Gastroesophageal sphincter (tissue), 4 donors: ENCODE data around the gene SERPINE2. TPM values are rescaled to one million over a fixed set of nuclear protein-coding genes. Genes with fewer than 3 reads are reported as not detected.

Source experiments
- ATAC-seq: fragments of 150-250 bp; one replicate; pipeline ENCODE4 v1.9.1; 2016; ENCODE audit warnings: mild to moderate bottlenecking, moderate library complexity
- H3K27ac ChIP-seq, 4 donors: fragments of 200-600 bp; sonication (generic) in 3 of 4; 1 replicate in 3 of 4; 2 replicates in 1 of 4; pipeline ENCODE4 v1.5.1; 2016 to 2019
- H3K27me3 ChIP-seq: fragments of 200-600 bp; sonication (generic); one replicate; pipeline ENCODE4 v1.5.1; 2019
- H3K36me3 ChIP-seq, 2 donors: fragments of 200-600 bp; sonication (generic); one replicate each; pipeline ENCODE4 v1.5.1; 2019; ENCODE audit warnings: control low read depth in 1 of 2
- H3K4me1 ChIP-seq, 3 donors: fragments of 200-600 bp; sonication (generic); 1 replicate in 2 of 3; 2 replicates in 1 of 3; pipeline ENCODE4 v1.5.1; 2016 to 2019; ENCODE audit warnings: control low read depth in 2 of 3
- H3K4me3 ChIP-seq, 2 donors: fragments of 200-600 bp; sonication (generic); one replicate each; pipeline ENCODE4 v1.5.1; 2019; ENCODE audit warnings: mild to moderate bottlenecking in 1 of 2, moderate library complexity in 1 of 2
- H3K9me3 ChIP-seq, 3 donors: fragments of 200-600 bp; sonication (generic); one replicate each; pipeline ENCODE4 v1.5.1; 2017 to 2019; ENCODE audit warnings: control low read depth in 2 of 3
- EP300 ChIP-seq: sonication (generic); formaldehyde crosslinking; IDR thresholded peaks from one replicate; pipeline ENCODE4 v1.6.1; 2017; ENCODE audit warnings: antibody characterized with exemption, mild to moderate bottlenecking
- POLR2A ChIP-seq, 2 donors: fragments of 450-650 bp; IDR thresholded peaks; one replicate each; pipeline ENCODE4 v1.6.1; 2017; ENCODE audit warnings: antibody characterized with exemption in 2 of 2, mild to moderate bottlenecking in 2 of 2, moderate library complexity in 1 of 2
- POLR2AphosphoS5 ChIP-seq: sonication (generic); formaldehyde crosslinking; IDR thresholded peaks from one replicate; pipeline ENCODE4 v1.6.1; 2017; ENCODE audit warnings: antibody characterized with exemption
- WGBS, 2 donors: methylation state at CpG; one replicate each; pipeline ENCODE4 v1.1.5; 2018; ENCODE audit warnings: low coverage in 1 of 2; 5-methylcytosine and 5-hydroxymethylcytosine counted together
- total RNA-seq, 4 donors: library from RNA; depleted of rRNA; stranded (reverse); fragments of >200 nt; gene quantifications; one replicate each; pipeline ENCODE4 v1.1.0, GENCODE V29; 2016
- TF ChIP-seq, protein P1 (sequence below), 4 experiments: fragments of 200-600 bp in 2 of 4; fragments of 450-650 bp in 2 of 4; sonication (generic) in 1 of 4; IDR thresholded peaks; one replicate each; pipeline ENCODE4 v1.5.1; 2017 to 2019; ENCODE audit warnings: antibody characterized with exemption in 4 of 4, mild to moderate bottlenecking in 2 of 4, moderate library complexity in 2 of 4

The SERPINE2 gene, protein sequence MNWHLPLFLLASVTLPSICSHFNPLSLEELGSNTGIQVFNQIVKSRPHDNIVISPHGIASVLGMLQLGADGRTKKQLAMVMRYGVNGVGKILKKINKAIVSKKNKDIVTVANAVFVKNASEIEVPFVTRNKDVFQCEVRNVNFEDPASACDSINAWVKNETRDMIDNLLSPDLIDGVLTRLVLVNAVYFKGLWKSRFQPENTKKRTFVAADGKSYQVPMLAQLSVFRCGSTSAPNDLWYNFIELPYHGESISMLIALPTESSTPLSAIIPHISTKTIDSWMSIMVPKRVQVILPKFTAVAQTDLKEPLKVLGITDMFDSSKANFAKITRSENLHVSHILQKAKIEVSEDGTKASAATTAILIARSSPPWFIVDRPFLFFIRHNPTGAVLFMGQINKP
- 100 to 1,000 TPM in 1 of 4 donors, 10 to 100 TPM in 3; 12.5 to 130 (median 48.6) TPM for total RNA-seq

DNA sequence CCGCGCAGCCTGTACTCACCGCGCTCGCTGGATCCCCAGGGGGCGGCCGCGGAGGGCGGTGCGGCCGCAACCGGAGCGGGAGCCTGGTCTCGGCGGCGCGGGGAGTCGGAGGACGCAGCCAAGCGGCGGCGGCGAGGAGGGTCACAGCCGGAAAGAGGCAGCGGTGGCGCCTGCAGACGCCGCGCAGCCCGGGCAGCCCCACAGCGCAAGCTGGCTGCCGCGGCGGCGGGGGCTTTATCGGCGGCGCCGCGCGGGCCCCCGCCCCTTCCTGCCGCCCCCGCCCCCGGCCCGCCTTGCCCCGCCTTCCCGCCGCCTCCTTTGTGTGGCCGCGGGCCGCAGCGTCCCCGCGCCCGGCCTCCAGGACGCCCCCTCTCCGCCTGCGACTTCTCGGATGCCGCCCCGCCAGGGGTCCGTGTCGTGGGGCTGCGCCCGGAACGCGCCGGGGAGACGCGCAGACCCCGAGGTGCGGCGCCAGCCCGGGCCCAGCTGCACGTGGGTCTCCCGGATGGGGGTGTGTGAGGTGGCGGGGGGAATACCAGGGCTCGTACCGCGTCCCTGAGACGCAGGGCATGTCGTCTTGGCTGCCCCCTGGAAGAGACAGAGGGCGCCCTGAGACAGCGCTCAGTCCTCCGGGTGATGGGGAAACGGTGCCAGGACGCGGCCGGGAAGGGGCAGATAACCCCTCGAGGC is at the start of gene SERPINE2:
SERPINE2 (minus strand) TSS at position 207 of the 690 bp plus-strand sequence. CDS start 37,386 bp downstream, outside the sequence.
- H3K27ac ChIP-seq = peak within 1 kb of the TSS; percentile 3 to 80 (median 66)
- H3K9me3 ChIP-seq = no peaks in the 10 kb centered on the region
- no CpG with 5 or more reads among the region's 91 CpGs for WGBS, 2 donors
- ATAC-seq = peak; percentile 55
- peak within 1 kb of the TSS; percentile 52 to 77 for H3K4me3 ChIP-seq
- no peak for TF ChIP-seq EP300
- TF ChIP-seq POLR2AphosphoS5 = no peak
- TF ChIP-seq, protein P1, sequence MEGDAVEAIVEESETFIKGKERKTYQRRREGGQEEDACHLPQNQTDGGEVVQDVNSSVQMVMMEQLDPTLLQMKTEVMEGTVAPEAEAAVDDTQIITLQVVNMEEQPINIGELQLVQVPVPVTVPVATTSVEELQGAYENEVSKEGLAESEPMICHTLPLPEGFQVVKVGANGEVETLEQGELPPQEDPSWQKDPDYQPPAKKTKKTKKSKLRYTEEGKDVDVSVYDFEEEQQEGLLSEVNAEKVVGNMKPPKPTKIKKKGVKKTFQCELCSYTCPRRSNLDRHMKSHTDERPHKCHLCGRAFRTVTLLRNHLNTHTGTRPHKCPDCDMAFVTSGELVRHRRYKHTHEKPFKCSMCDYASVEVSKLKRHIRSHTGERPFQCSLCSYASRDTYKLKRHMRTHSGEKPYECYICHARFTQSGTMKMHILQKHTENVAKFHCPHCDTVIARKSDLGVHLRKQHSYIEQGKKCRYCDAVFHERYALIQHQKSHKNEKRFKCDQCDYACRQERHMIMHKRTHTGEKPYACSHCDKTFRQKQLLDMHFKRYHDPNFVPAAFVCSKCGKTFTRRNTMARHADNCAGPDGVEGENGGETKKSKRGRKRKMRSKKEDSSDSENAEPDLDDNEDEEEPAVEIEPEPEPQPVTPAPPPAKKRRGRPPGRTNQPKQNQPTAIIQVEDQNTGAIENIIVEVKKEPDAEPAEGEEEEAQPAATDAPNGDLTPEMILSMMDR (IDR thresholded peaks at IDR 0.05) = peak in 2 of 4 experiments; percentile 6 to 56
- TF ChIP-seq POLR2A (IDR thresholded peaks at IDR 0.05) = peak; percentile 17 to 23
- no peaks in the 10 kb centered on the region for H3K36me3 ChIP-seq
- H3K4me1 ChIP-seq = peaks cover 0 to 36% (median 13%) of the 10 kb centered on the region in 3 donors
- peaks cover 31% of the 10 kb centered on the region for H3K27me3 ChIP-seq

DNA sequence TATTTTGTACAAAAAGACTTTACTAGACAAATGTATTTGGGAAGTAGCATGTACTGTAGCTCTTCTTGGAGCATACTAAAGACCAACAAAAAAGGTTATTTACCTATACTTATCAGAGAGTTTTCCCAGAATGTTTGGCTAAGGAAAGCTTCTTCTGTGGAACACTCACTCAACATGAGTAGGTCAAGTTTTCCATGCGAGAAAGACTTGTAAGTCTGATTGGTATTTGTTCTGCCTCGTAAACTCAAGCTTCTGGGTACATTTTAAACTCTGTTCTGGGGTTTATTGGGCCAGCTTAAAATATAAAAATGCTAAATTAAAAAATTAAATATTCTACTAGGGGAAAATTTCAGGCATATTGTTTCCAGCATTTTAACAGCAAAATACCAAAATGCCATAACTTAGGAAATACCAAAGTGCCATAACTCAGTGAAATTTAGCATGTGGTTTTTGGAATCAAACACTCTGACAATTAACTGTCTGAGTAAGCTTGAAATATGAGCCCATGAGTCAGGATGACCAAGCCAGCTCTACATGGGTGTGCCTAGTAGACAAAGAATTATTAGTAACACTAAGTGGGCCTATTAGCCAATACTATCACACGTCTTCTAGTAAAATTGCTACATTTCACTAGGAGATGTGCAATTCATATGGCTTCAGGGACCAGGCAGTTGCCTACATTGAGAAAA is 47.3 kb upstream of the SERPINE2 start:
- Histone ChIP-seq H3K27ac (peak overlapping the region in 3 of 4 donors; percentile 31 to 46 (median 46)), H3K4me3 (no peak overlapping the region), H3K36me3 (no peaks in the 10 kb centered on the region), H3K4me1 (peaks cover 0 to 8% (median 0%) of the 10 kb centered on the region in 3 donors), H3K9me3 (no peaks in the 10 kb centered on the region), H3K27me3 (no peaks in the 10 kb centered on the region)
- WGBS, 2 donors = 57 to 66% methylated on average over 3 of the region's 3 CpGs
- peak; percentile 94 for ATAC-seq
- TF ChIP-seq EP300 (no peak), POLR2AphosphoS5 (no peak), POLR2A (IDR thresholded peaks at IDR 0.05) (no peak)
- TF ChIP-seq, protein P1 (IDR thresholded peaks at IDR 0.05) = no peak

DNA sequence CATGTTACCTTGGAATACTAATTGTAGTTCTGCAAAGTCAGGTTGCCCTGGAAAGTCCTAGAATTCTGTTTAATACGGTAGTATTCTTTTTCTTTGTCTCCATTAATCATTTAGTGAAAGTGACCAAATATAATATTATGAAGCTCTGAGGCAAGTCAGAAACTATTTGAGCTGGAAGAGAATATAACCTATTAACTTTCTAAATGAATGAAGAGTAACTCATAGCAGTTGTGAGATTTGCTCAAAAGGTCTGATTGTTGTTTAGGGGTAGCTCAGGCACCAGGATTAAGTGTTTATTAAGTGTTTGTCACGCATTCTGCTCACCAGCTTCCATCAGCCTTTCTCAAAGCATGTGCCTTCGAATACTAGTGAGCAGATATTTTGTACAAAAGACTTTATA is 46.7 kb upstream of the SERPINE2 start:
- Histone ChIP-seq H3K4me3 (no peak overlapping the region), H3K9me3 (no peaks in the 10 kb centered on the region), H3K36me3 (no peaks in the 10 kb centered on the region), H3K27me3 (no peaks in the 10 kb centered on the region), H3K27ac (peak overlapping the region in 3 of 4 donors; percentile 17 to 46 (median 26)), H3K4me1 (peaks cover 0 to 8% (median 0%) of the 10 kb centered on the region in 3 donors)
- no peak for ATAC-seq
- TF ChIP-seq EP300 (no peak), POLR2AphosphoS5 (no peak), POLR2A (IDR thresholded peaks at IDR 0.05) (no peak)
- TF ChIP-seq, protein P1 (IDR thresholded peaks at IDR 0.05) = no peak
- WGBS, 2 donors = 51 to 64% methylated on average over 3 of the region's 3 CpGs

DNA sequence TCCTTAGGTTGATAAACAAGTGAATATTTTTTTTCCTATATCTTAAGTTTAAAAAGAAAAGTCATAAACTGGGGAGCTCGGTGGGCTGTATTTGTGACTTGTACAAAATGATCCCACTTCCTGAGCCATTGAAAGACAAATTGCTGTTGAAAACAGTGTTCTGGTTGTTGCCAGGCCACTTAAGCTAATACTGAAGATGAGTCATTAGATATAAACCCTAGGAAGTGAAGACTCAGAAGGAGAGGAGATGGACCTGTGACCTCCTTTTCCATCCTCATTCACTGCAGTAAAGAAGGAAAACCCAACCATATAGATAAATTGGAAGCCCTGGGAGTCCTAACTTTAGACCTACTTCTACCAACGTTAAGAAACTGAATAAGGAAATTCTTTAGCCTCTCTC is 46.2 kb upstream of the SERPINE2 start:
- Histone ChIP-seq H3K36me3 (no peaks in the 10 kb centered on the region), H3K4me3 (no peak overlapping the region), H3K27ac (peak overlapping the region in 2 of 4 donors; percentile 9 to 46), H3K27me3 (no peaks in the 10 kb centered on the region), H3K4me1 (peaks cover 0 to 8% (median 0%) of the 10 kb centered on the region in 3 donors), H3K9me3 (no peaks in the 10 kb centered on the region)
- 32 to 38% methylated on average over 2 of the region's 2 CpGs for WGBS, 2 donors
- no peak for TF ChIP-seq EP300
- no peak for TF ChIP-seq POLR2A (IDR thresholded peaks at IDR 0.05)
- TF ChIP-seq, protein P1 (IDR thresholded peaks at IDR 0.05) = no peak
- no peak for TF ChIP-seq POLR2AphosphoS5
- no peak for ATAC-seq
